Measurements from ENCODE around the gene TRUB2.
"Not testable (repeated sequence)": the region's sequence is repeated elsewhere in the genome, so short reads cannot be mapped to it uniquely, and the experiment has no call there.

Gene TRUB2

DNA sequence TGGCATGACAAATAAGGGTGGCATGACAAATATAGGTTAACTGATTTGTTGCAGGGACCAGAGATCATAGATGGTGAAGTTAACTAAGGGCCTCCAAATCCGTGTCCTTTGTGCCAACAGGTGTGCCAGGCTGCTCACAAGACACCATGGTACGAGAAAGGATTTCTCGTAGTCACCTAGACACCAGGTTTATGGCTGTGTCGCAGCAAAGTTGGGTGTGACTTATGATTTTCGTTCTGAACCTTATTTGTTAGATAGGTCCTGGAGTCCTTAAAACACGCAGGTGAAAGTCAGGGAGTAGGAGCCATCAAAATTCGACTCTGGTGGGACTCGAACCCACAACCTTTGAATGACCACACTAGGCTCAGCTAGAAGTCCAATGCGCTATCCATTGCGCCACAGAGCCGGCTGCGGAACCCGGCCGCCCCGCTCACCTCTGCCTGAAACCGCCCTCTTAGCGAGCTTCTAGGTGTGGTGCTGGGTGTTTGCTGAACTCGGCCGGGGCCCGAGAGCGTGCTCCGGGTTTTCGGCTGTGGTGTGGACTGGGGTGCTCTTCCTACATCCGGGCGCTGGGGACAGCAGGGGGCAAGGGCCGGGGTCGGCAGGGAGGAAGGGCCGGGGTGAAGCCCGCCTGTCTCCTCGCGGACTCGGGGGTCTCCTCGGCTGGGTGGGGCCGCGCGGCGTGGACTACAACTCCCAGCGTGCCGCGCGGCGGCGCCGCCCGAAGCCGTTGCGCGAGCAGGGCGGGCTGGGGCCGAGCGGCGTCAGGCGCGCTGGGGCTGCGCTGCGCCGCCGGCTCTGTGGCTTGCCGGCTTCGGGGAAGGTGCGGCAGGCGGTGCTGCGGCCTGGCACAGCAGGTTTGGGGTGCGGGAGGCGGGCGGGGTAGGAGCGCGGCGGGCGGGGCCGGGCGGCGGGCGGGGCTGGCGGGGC lies 17.8 kb upstream of the TRUB2 start, which contains the start of gene SLC27A4:
Gene SLC27A4, plus strand, starts transcription at position 767 of the 930 bp plus-strand sequence. CDS start 2,606 bp downstream, outside the sequence.
- peak; percentile 82 for DNase-seq

DNA sequence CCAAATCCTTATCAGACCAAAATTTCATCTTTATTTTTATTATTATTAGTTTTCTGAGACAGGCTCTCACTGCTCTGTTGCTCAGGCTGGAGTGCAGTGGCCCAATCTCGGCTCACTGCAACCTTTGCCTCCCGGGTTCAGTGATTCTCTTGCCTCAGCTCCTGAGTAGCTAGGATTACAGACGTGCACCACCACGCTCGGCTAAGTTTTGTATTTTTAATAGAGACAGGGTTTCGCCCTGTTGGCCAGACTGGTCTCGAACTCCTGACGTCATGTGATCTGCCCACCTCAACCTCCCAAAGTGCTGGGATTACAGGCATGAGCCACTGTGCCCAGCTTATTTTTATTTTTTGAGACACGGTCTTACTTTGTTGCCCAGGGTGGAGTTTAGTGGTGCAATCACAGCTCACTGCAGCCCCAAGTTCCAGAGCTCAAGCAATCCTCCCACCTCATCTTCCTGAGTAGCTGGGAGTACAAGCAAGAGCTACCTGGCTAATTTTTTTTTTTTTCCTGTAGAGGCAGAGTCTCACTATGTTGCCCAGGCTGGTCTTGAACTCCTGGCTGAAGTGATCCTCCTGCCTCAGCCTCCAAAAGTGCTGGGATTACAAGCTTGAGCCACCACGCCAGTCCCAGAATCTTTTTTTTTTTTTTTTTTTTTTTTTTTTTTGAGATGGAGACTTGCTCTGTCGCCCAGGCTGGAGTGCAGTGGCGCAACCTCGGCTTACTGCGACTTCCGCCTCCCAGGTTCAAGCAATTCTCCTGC lies 16.8 kb upstream of the TRUB2 start:
- not testable (repeated sequence) for DNase-seq

DNA sequence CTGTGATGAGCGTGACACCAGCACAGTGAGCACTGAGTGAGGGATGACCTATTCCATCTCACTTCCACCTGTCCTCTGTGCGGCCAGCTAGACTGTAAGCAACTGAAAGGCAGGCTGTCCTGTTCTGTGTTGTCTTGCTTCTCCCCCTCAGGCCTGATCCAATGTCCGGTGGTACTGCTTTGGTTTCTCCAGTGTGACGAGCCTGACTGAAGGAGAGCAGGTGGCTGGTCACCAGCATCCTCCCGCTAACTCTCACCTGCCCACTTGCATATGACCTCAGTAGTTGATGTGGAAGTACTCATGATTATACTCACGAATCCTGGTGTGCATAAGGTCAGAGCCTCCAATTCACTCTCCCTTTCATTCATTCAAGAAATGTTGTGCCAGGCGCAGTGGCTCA lies 15.7 kb upstream of the TRUB2 start:
- DNase-seq: no peak

DNA sequence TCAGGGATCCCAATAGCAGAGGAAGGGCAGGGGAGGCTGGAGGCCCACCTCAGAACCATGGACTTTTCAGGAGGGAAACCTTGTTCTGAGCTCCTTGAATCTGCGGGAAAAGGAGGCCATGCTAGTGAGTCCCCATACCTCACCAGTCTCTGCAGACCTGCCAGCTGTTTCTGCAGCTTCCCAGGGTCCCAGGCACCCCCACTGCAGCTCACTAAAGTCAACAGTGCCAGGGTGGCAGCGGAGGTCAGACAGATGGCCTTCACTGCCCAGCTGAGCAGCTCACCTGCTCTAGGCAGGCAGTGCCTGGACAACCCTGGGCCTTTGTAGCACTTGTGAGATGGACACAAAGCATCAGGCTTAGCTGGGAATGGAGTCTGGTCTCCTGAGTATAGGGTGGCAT lies 13.7 kb upstream of the TRUB2 start:
- DNase-seq: no peak

DNA sequence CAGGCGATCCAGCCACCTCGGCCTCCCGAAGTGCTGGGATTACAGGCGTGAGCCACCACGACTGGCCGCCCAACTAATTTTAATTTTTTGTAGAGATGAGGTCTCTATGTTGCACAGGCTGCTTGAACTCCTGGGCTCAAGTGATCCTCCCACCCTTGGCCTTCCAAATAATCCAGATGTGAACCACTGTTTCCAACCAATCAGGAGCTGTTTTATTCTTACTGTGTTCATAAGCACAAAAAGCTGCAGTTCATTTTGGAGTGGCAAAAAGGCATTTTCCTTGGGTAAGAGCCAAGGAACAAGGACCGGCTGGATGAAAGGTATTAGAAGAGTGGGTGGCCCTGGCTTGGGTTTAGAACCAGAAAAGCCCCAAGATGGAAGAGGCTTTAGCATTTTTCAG lies 12.9 kb upstream of the TRUB2 start:
- DNase-seq: no peak

DNA sequence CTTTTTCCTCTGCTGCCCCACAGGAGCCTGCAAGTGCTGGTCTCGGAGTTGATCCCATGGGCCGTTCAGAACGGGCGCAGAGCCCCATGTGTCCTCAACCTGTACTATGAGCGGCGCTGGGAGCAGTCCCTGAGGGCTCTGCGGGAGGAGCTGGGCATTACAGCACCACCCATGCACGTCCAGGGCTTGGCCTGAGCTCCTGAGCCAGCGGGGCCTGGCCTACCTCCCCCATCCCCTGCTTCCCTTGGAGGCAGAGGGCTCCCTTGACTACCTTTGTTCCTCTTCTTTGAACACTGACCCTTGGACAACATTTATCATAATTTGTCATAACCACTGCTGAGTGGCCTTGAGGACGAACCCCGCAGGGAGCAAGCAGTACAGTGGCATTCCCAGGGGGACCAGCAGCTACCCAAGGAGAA lies 11.2 kb upstream of the TRUB2 start:
- no peak for DNase-seq

DNA sequence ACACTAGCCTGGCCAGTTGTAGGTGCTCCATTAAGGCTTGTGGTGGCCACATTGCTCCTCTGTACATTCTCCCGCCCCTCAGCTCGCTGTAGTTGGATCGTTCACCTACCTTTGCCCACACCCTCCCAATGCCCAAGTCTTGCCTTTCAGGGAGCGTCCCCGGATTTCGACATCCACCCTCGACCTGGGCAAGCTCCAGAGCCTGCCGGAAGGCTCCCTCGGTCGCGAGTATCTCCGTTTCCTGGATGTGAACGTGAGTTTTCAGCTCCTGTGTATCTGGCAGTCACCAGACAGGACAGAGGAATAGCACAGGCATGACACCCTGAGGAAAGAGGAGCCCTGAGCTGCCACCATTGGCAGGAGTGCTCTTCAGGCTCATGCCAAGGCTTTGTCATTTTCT lies 3.4 kb upstream of the TRUB2 start:
- DNase-seq: no peak

DNA sequence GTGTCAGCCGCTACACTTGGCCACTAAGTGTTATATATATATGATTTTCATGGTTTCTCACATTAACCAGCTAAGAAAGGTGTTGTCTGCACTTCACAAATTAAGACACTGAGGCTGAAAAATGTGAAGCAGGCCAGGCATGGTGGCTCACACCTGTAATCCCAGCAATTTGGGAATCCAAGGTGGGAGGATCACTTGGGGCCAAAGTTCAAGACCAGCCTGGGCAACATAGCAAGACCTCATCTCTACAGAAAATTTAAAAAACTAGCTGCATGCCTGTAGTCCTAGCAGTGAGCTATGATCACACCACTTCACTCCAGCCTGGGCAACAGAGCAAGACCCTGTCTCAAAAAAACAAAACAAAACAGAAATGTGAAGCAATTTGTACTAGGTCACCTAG lies 2.2 kb upstream of the TRUB2 start:
- DNase-seq: no peak

DNA sequence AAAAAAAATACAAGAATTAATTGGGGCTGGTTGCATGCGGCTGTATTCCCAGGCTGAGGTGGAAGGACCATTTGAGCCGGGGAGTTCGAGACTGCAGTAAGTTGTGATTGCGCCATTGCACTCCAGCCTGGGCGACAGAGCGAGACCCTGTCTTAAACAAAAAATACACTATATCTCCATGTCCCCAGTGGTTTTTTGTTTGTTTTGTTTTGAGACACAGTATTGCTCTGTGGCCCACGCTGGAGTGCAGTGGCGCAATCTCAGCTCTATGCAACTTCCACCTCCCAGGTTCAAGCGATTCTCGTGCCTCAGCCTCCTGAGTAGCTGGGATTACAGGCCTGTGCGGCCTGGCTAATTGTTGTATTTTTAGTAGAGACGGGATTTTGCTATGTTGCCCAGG lies 1.5 kb upstream of the TRUB2 start:
- DNase-seq: no peak

DNA sequence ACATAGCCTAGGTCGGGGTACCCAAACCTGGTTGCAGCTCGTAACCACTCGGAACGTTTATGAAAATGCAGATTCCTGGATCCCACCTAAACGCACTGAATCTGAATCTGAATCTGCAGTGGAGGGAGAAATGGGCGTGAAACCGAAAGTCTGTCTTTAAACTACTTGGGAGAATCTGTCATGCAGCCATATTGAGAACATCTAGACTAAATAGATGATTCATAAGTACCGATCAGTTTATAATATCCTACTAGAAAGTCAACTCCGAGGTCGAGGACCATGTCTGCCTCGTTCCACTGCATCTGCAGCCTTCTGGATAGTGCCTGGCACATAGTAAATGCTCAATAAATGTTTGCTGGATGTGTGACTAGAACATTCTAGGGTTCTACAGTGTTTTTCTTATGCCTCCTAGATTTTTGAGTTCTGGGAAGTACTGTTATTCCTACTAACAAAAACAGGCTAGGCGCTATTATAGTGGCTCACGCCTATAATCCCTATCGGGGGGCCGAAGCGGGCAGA lies 1.0 kb upstream of the TRUB2 start:
- DNase-seq: no peak

DNA sequence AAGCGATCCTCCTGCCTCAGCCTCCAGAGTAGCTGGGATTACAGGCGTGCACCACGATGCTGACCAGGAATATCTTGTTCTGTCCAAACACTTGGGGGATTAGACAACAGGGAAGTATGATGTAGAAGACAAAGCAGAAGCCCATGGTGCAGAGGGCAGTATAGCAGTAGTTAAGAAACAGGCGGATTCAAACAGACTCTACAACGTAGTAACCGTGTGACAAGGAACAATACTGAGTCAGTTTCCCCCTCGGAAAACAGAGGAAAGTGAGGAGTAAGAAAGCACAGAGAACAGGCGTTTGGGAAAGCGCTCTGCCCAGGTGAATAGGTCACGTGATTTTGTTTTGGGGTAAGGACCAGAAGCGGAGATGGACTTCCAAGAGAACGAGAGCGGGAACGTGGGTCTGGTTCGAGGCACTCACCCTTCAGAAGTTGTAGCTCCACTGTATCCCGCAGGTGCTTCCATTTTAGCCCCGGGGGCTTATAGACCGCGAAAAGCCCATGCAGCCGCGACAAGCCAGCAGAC lies 306 bp downstream of the TRUB2 start:
- DNase-seq: no peak

DNA sequence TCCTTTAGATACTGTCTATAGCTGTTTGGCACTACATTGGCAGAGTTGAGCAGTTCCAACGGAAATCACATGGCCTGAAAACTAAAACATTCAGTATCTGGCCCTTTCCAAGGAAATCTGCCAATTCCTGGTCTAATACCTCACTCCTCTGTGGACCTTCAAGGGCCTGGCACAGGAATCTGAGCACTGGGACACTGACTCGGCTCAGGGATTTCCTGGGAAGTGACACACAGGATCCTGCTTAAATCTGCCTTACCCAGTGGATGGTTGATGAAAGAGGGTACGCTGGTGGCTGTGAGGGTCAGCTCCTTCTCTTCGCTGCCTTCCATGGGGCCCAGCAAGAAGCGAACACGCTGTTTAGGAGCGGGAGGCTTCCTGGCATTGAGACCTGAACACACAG lies 904 bp downstream of the TRUB2 start:
- DNase-seq: no peak

DNA sequence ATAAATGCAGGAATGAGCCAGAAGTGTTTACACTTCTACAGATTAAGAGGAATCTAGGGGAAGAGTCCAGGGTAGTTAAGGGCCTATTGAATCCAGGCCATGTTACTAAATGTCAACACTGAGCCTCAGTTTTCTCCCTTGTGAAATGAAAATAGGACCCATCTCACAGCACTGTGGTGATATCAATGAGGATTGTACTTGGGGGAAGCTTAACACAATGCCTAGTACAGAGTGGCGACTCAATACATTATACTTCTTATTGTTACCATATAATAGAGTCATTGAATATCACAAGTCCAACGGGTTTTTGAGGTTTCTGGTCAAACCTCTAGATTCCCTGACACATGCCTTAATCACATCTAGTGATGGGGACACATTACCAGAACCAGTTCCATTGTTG lies 4.6 kb downstream of the TRUB2 start:
- no peak for DNase-seq

DNA sequence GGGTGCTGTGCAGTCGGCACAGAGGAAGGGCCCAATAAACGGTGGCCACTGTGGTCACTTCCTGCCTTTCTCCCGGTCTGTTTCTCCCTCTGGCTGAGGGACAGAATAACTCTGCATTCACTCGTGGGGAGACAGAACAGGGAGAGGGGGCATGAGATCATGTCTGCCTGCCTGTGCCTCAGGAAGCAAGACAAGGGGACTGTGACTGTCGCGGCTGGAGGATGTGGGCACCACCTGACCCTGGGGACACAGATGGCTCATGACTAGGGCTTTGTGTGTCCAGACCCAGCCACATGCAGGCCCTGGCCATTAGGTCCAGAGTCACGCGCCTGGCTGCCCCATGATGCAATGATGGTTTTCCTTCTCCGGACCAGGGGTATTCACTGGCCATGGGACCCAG lies 5.8 kb downstream of the TRUB2 start:
- no peak for DNase-seq

DNA sequence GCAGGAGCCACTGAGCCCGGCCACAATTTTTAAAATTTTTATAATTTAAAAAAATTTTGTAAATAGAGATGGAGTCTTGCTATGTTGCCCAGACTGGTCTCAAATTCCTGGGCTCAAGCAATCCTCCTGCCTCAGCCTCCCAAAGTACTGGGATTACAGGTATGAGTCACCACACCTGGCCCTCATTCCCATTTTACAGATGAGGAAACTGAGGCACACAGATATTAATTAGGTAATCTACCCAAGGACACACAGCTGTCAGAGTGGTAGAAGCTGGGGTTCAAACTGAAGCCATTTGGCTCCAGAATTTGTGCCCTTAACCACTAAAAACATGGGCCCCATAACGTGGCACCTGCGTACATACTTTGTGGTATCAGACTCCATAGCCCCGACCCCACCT lies 7.5 kb downstream of the TRUB2 start:
- DNase-seq: no peak

DNA sequence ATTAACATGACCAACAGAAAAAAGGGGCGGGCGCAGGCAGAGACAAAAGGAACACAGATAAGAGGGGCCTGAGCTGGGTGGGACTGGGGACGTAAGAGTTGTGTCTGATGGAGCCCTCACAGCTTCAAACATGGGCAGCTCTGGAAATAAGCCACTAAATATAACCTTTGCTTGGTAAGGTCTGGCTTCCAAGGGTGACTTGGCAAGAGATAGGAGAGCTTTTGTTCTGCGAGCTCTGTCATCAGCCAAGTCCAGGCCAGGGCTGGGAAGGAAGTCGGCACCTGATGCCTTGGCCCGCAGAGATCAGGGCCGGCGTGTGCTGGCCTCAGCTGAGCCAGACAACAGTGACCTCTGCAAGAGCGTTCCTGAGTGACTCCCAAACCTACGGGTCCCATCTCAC lies 11.8 kb downstream of the TRUB2 start:
- DNase-seq: no peak

DNA sequence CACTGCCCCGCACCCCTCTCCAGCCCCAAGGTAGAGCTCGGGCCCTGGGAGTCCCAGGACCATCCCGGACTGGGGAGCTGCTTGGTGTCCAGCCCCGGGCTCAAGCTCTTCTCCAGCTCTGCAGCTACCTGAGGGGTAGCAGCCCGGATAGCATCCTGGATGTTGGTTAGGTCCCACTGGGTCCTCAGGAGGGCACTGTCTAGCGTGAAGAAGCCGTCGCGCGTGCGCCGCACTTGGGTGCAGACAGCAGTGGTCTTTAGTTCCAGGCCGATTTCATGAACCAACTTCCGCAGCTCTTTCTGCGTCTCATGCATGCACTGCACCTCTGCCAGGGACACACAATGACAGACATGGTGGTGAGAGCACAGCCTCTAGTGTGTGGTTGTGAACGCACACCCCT lies 12.7 kb downstream of the TRUB2 start:
- DNase-seq: no peak

DNA sequence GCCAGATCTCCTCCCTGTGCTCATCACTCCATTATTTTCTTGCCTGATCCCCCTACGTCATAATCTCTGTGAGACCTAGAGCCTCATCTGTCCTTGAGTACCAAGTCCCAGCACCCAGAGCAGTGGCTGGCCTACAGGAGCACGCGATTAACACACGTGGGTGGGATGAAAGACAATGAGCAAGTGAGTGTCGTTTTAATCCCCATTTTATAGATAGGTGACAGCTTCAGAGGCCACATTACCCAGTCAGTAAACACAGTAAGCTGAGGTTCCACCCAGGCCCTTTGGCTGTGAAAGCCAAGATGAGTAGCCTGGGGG lies 17.3 kb downstream of the TRUB2 start:
- DNase-seq: no peak

DNA sequence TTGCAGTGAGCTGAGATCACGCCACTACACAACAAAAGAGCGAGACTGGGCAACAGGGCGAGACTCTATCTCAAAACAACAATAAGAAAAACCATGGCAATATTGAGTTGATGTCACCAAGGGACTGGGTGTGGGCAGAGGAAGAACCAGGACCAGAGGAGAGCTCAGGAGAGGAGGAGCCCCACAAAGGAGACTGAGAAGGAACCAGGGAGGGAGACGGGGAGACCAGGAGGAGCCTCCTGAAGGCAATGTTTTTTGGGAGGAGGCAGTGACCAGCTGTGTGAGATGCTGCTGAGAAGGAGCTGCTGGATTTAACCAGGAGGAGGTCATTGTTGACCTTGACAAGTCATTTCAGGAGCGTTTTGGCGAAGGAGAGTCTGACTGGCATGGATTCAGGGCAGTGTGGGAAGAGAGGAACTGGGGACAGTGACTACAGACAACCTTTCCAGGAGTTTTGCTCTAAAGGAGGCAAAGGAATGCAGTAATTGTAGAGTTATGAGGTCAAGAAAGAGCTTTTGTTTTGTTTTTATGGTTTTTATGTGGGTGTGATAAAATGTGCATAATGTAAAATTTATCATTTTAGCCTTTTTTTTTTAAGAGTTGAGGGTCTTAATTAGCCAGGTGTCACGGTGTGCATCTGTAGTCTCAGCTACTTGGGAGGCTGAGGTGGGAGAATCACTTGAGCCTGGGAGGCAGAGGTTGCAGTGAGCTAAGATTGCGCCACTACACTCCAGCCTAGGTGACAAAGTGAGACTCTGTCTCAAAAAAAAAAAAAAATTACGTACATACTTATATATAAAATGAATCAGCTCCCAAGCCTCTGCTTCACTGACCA lies 17.9 kb downstream of the TRUB2 start:
- no peak for DNase-seq

DNA sequence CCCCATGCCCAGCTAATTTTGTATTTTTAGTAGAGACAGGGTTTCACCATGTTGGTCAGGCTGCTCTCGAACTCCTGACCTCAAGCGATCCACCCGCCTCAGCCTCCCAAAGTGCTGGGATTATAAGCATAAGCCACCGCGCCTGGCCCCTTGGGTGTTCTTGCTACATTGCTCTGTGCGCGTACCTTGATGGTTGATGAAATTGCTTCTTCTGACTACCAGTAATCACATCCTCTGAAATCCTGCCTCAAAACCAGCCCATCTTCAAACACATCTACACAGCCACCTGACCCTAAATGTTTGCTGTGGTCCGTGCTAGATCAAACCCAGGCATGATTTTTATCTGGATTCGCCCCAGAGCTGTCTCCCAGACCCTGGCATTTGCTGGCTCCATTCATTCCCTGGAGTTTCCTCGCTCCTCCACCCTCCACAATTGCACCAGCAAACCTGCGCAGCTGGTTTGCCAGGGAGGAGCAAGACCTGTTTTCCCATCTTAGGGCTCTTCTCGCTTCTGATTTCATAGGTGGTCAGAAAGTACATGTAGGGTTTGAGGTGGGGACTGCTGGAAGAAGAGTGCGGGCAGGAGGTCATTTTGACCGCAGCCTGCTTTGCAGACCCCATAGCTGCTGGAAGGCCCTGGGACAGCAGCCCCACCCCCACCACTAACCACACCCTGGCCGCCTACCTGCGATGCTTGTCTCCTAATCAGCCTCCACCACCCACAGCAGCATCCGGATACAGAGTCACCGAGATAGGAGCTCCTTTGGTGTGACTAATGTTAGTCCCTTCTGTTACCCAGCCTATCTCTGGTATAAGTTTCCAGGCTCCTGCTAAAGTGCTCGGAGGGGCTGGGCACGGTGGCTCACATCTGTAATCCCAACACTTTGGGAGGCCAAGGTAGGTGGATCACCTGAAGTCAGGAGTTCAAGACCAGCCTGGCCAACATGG lies 23.4 kb downstream of the TRUB2 start:
- no peak for DNase-seq

DNA sequence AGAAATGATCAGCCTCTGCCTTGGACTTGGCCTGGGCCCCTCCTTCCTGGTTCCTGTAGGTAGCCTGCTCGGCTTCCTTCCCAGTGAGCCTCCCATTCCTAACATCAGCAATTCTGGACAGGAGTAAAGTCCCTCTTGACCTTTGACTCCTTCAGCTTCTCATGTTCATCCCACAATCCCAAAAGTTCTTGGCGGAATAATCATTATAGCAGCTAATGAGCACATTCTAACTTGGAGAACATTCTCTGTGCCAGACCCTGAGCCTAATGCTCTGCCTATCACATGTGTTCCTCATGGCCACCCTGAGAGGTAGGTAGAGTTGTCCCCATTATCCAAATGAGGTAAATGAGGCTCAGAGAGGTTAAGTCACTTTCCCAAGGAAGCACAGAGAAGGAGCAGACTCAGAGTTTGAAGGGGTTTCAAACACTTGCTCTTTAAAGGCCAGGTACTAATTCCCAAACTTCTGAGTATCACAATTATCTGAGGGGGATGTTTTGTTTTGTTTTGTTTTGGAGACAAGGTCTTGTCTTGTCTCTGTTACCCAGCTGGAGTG lies 24.9 kb downstream of the TRUB2 start:
- no peak for DNase-seq
